OCI-LY3 (cell line): ENCODE data around the gene ASRGL1.

Experiments
- H2AFZ ChIP-seq: fragments of 200-600, 300-600 bp; shearing (Covaris generic); 2 replicates; pipeline ENCODE4 v1.6.0; 2014; ENCODE audit warnings: antibody characterized with exemption, low read depth, low read length
- H3K27ac ChIP-seq: fragments of 200-600, 300-600 bp; sonication (generic); 2 replicates; pipeline ENCODE4 v1.5.1; 2014; ENCODE audit warnings: mild to moderate bottlenecking, low read length, moderate library complexity, mixed read lengths
- H3K27me3 ChIP-seq: fragments of 200-600, 300-600 bp; sonication (generic); 2 replicates; pipeline ENCODE4 v1.6.1; 2014; ENCODE audit warnings: low read depth, low read length, mixed read lengths
- H3K36me3 ChIP-seq: fragments of 200-600, 300-600 bp; sonication (generic); replicated peaks from 2 replicates; pipeline ENCODE3; 2014; ENCODE audit warnings: low read depth, low read length, mixed read lengths
- H3K4me1 ChIP-seq: fragments of 300-600, 200-600 bp; sonication (generic); 2 replicates; pipeline ENCODE4 v1.6.1; 2014; ENCODE audit warnings: low read length, mixed read lengths
- H3K4me2 ChIP-seq: fragments of 200-600, 300-600 bp; sonication (generic); 2 replicates; pipeline ENCODE4 v1.6.1; 2014; ENCODE audit warnings: low read length, mixed read lengths
- H3K4me3 ChIP-seq: fragments of 300-600, 200-600 bp; sonication (generic); 2 replicates; pipeline ENCODE4 v1.5.1; 2014; ENCODE audit warnings: antibody characterized with exemption, mild to moderate bottlenecking, low read length, moderate library complexity
- H3K79me2 ChIP-seq: fragments of 300-600, 200-600 bp; shearing (Covaris generic); 2 replicates; pipeline ENCODE4 v1.6.1; 2014; ENCODE audit warnings: mild to moderate bottlenecking, low read length, mixed read lengths
- H3K9ac ChIP-seq: fragments of 300-600, 200-600 bp; shearing (Covaris generic); 2 replicates; pipeline ENCODE4 v1.6.0; 2014; ENCODE audit warnings: mild to moderate bottlenecking, low read length, moderate library complexity
- H3K9me3 ChIP-seq: fragments of 200-600, 300-600 bp; shearing (Covaris generic); 2 replicates; pipeline ENCODE4 v1.6.1; 2014; ENCODE audit warnings: low read length, mixed read lengths; ENCODE audit not compliant: insufficient read depth
- H4K20me1 ChIP-seq: fragments of 200-600, 300-600 bp; sonication (generic); 2 replicates; pipeline ENCODE4 v1.6.1; 2016; ENCODE audit warnings: low read length, mixed read lengths; ENCODE audit not compliant: insufficient read depth
- EZH2phosphoT487 ChIP-seq: fragments of 200-600 bp; shearing (Covaris generic); IDR thresholded peaks from 2 replicates; pipeline ENCODE4 v1.6.1; 2018; ENCODE audit warnings: antibody characterized with exemption, mixed run types, low read depth
- TF ChIP-seq, protein P1 (sequence below): fragments of 200-600, 300-600 bp; sonication (generic); IDR thresholded peaks from 2 replicates; pipeline ENCODE4 v1.5.1; 2014; ENCODE audit warnings: antibody characterized with exemption, low read length, low read depth

ASRGL1 gene

DNA sequence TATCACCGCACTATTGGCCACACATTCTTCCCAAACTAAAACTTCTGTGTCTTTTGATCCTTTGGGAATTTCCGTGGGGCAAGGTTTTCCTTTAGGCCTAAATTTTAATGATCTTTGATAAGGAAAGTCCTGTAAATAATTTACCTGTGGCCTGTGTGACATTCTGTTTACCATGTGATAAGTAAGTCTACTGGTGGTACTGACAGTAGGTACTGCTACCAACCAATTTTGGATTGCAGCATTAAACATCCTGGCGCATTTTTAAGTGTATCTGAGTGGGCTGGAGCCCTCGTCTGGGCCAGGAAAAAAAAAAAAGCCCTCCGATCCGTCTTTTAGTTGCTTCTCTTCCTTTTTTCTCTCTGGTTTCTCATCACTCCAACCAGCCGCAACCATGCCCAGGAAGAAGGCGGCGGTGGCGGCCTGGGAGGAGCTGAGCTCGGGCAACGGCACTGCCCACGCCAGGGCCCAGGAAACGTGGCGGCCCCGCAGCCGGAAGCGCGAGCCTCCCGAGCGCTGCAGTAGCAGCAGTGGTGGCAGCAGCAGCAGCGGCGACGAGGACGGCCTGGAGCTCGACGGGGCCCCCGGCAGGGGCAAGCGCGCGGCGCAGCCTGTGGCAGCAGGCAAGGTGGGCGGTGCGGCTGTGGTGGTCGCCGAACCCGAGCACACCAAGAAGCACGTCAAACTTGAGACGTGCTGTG is 33.6 kb downstream of the ASRGL1 start:
- no peak overlapping the region for H3K4me2 ChIP-seq
- no peaks in the 10 kb centered on the region for H3K79me2 ChIP-seq

DNA sequence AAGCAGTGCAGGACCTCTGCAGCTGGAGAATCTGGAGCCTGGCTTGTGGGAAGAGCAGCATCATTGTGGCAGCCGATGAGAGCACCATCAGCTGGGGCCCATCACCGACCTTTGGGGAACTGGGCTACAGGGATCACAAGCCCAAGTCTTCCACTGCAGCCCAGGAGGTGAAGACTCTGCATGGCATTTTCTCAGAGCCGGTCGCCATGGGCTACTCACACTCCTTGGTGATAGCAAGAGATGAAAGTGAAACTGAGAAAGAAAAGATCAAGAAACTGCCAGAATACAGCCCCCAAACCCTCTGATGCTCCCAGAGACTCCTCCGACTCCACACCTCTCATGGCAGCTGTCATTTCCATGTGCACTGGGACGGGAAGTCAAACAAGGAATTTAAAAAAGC is 35.6 kb downstream of the ASRGL1 start:
- Histone ChIP-seq H3K36me3 (no peaks in the 10 kb centered on the region), H3K9me3 (no peaks in the 10 kb centered on the region), H2AFZ (no peak overlapping the region), H3K27me3 (no peaks in the 10 kb centered on the region), H3K4me2 (no peak overlapping the region), H3K79me2 (no peaks in the 10 kb centered on the region), H4K20me1 (no peaks in the 10 kb centered on the region), H3K9ac (no peak overlapping the region), H3K27ac (no peak overlapping the region), H3K4me3 (no peak overlapping the region), H3K4me1 (no peaks in the 10 kb centered on the region)
- no peak for TF ChIP-seq EZH2phosphoT487
- TF ChIP-seq, protein P1, sequence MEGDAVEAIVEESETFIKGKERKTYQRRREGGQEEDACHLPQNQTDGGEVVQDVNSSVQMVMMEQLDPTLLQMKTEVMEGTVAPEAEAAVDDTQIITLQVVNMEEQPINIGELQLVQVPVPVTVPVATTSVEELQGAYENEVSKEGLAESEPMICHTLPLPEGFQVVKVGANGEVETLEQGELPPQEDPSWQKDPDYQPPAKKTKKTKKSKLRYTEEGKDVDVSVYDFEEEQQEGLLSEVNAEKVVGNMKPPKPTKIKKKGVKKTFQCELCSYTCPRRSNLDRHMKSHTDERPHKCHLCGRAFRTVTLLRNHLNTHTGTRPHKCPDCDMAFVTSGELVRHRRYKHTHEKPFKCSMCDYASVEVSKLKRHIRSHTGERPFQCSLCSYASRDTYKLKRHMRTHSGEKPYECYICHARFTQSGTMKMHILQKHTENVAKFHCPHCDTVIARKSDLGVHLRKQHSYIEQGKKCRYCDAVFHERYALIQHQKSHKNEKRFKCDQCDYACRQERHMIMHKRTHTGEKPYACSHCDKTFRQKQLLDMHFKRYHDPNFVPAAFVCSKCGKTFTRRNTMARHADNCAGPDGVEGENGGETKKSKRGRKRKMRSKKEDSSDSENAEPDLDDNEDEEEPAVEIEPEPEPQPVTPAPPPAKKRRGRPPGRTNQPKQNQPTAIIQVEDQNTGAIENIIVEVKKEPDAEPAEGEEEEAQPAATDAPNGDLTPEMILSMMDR: no peak

More for the DNA sequence above, 33.6 kb downstream of the ASRGL1 start:
- Histone ChIP-seq H4K20me1 (no peaks in the 10 kb centered on the region), H2AFZ (no peak overlapping the region), H3K36me3 (no peaks in the 10 kb centered on the region), H3K27ac (no peak overlapping the region), H3K9ac (no peak overlapping the region), H3K4me1 (no peaks in the 10 kb centered on the region), H3K9me3 (no peaks in the 10 kb centered on the region), H3K27me3 (no peaks in the 10 kb centered on the region), H3K4me3 (no peak overlapping the region)
- TF ChIP-seq, protein P1: no peak
- TF ChIP-seq EZH2phosphoT487: no peak

DNA sequence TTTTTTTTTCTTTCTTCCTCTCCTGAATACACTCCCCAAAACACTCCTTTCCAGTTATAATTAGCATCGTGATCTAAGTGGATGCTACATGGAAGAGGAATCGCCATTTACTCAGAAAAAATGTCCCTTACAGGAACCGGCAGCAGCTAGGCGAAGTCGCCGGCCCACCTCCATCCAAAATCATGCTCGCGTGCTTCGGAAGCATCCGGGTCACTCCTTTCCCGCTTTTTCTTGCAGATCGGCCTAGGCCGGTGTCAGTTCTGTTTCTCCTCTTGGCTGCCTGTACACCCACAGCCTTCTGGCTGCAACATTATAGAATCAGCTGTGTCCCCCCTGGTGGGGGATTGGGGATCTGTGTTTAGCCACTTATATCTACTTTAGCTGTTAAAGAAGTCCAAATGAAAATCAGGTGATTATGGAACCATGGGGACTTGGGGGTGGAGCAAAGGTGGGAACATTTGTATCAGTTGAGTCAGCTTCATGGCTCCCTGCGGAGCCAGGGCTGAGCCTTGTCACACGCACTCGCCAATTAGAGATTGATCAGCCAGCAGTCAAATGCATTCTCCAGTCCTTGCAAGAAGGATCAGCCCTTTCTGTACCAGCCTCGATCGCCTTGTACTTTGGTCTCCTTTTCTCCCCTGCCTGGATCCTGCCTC is 36.3 kb downstream of the ASRGL1 start:
- no peak overlapping the region for H3K4me2 ChIP-seq
- H3K27ac ChIP-seq: no peak overlapping the region
- no peaks in the 10 kb centered on the region for H3K27me3 ChIP-seq
- no peak overlapping the region for H2AFZ ChIP-seq
- H3K36me3 ChIP-seq: no peaks in the 10 kb centered on the region
- H3K79me2 ChIP-seq: no peaks in the 10 kb centered on the region
- H4K20me1 ChIP-seq: no peaks in the 10 kb centered on the region
- TF ChIP-seq, protein P1: no peak
- no peak for TF ChIP-seq EZH2phosphoT487
- no peak overlapping the region for H3K4me3 ChIP-seq
- no peak overlapping the region for H3K9ac ChIP-seq
- no peaks in the 10 kb centered on the region for H3K4me1 ChIP-seq
- H3K9me3 ChIP-seq: no peaks in the 10 kb centered on the region

DNA sequence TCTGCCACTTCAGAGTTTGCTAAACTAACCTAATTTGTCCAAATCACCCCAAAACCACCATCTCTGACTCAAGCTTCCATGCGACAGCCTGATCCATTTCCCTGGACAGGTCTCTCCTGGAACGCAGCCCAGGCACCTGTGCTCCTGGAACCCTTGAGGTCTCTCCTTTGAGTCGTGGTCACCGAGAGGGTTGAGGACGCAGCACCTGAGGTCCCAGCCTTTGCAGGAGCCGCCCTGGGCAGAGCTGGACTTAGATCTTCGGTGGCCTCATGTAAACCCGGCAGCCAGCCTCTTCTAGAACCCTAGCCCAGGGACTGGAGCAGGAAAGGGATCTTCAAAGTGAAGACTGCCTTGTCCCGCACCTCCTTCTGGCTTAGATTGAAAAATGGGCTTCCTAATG is 37.6 kb downstream of the ASRGL1 start:
- Histone ChIP-seq H3K79me2 (no peaks in the 10 kb centered on the region), H2AFZ (no peak overlapping the region)
- TF ChIP-seq, protein P1: no peak
- TF ChIP-seq EZH2phosphoT487: no peak

More for the DNA sequence above, 37.6 kb downstream of the ASRGL1 start:
- Histone ChIP-seq H3K36me3 (no peaks in the 10 kb centered on the region), H3K27ac (no peak overlapping the region), H3K4me1 (no peaks in the 10 kb centered on the region), H3K27me3 (no peaks in the 10 kb centered on the region), H3K9me3 (no peaks in the 10 kb centered on the region), H4K20me1 (no peaks in the 10 kb centered on the region), H3K4me3 (no peak overlapping the region), H3K4me2 (no peak overlapping the region), H3K9ac (no peak overlapping the region)
